ENCODE results near the gene ASTN1.
A peak's percentile ranks its signal among the peaks of the same experiment; 100 is the strongest.

The ASTN1 gene

DNA sequence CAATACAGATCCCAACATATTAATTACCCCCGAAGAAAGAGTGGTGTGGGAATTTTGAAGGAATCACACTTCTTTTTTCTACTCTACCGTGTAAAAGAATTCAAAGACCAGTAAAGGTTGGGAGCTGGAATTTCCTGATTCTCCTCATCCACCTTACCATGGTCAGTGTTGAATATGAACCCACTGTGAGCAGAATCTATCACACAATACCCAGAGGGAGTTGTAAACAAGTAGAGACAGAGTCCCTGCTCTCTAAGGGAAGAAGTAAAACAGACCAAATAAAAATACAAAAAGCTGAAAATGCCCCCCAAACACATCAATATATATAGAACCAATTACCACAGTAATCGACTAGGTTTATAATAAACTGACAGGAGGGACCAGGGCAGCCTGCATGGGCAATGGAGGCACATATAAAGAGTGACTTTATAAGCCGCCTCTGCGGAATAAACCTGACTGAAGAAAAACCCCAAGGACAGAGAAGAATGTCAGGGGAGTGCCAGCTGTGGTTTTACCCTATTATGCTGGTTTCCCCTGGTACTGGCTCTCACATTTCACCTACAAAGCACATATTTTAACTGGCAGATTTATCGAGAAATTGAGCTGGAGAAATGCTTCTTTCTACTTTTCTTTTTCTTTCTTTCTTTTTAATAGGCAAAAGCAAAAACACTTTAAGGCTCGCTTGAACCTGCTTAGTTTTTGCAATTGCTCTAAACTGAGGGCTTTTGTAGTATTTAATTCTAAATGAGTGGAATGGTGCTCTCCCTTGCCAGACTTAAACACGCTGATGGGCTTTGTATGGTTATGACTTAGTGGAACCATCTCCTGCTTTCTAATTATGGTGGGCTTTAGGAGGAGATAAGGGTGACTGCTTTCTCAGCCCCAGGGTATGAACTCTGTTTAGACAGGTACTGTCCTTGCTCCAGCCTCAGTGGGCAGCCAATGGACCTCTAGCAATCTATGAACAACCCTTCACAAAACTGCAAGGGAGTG is 244.8 kb downstream of the ASTN1 start:
- H3K36me3 ChIP-seq (replicated peaks in 1 of 2; ENCODE audit: control insufficient read depth in 2 of 2, insufficient read depth in 2 of 2, low read length in 2 of 2), result peaks cover 0 to 2% of the 10 kb centered on the region in 2 donors
- WGBS, 2 donors (ENCODE audit: extremely low coverage in 2 of 2, insufficient read length in 2 of 2, insufficient replicate concordance in 1 of 2), result no CpG with 5 or more reads among the region's 8 CpGs
- H3K27me3 ChIP-seq (ENCODE audit: control insufficient read depth in 3 of 3, insufficient read depth in 3 of 3, low read depth in 1 of 3, low read length in 3 of 3), result no peaks in the 10 kb centered on the region
- no peaks in the 10 kb centered on the region for H3K9me3 ChIP-seq (replicated peaks in 1 of 2; ENCODE audit: control insufficient read depth in 2 of 2, insufficient read depth in 1 of 2, low read depth in 1 of 2, low read length in 2 of 2)
- no peak overlapping the region for H2BK12ac ChIP-seq (ENCODE audit: low read length)
- H3K4me3 ChIP-seq (ENCODE audit: low read length in 2 of 2), result no peak overlapping the region
- no peaks in the 10 kb centered on the region for H3K4me1 ChIP-seq (ENCODE audit: control insufficient read depth in 2 of 2, insufficient read depth in 1 of 2, low read depth in 1 of 2, low read length in 2 of 2)
- H4K8ac ChIP-seq (ENCODE audit: low read depth, low read length), result no peak overlapping the region
- H3K4ac ChIP-seq (ENCODE audit: low read length), result no peak overlapping the region
- H3K14ac ChIP-seq (ENCODE audit: low read length), result no peak overlapping the region
- no peak for DNase-seq (ENCODE audit: low spot score)
- H3K18ac ChIP-seq (ENCODE audit: low read length), result no peak overlapping the region
- H2AK5ac ChIP-seq (ENCODE audit: low read depth, low read length), result no peak overlapping the region
- no peak overlapping the region for H2BK5ac ChIP-seq (ENCODE audit: low read length)
- H2BK15ac ChIP-seq (ENCODE audit: low read length), result no peak overlapping the region
- no peak overlapping the region for H3K23ac ChIP-seq (ENCODE audit: low read depth, low read length, poor library complexity)
- no peak overlapping the region for H3K9ac ChIP-seq (ENCODE audit: low read depth, low read length, poor library complexity)
- H3K79me1 ChIP-seq (ENCODE audit: low read depth, low read length), result no peaks in the 10 kb centered on the region
- H3K4me2 ChIP-seq (ENCODE audit: insufficient read depth, low read length, poor library complexity, severe bottlenecking), result no peak overlapping the region
- H3K27ac ChIP-seq (replicated peaks; ENCODE audit: low read length), result no peak overlapping the region
- H2BK120ac ChIP-seq (ENCODE audit: low read depth, low read length), result no peak overlapping the region
- no peak overlapping the region for H4K91ac ChIP-seq (ENCODE audit: low read depth, low read length, poor library complexity)
- no peak overlapping the region for H2AFZ ChIP-seq (ENCODE audit: low read length)

- H3K4ac ChIP-seq (ENCODE audit: low read length), result no peak overlapping the region
- no peak overlapping the region for H2AK5ac ChIP-seq (ENCODE audit: low read depth, low read length)
- no peak overlapping the region for H3K4me3 ChIP-seq (ENCODE audit: low read length in 2 of 2)
- H3K18ac ChIP-seq (ENCODE audit: low read length), result no peak overlapping the region
- H3K9ac ChIP-seq (ENCODE audit: low read depth, low read length, poor library complexity), result no peak overlapping the region
- no peaks in the 10 kb centered on the region for H3K27me3 ChIP-seq (ENCODE audit: control insufficient read depth in 3 of 3, insufficient read depth in 3 of 3, low read depth in 1 of 3, low read length in 3 of 3)
- no peak overlapping the region for H2BK15ac ChIP-seq (ENCODE audit: low read length)
- peaks cover 0 to 15% of the 10 kb centered on the region in 2 donors for H3K4me1 ChIP-seq (ENCODE audit: control insufficient read depth in 2 of 2, insufficient read depth in 1 of 2, low read depth in 1 of 2, low read length in 2 of 2)
- H2BK120ac ChIP-seq (ENCODE audit: low read depth, low read length), result no peak overlapping the region
- DNase-seq (ENCODE audit: low spot score), result no peak
- H3K9me3 ChIP-seq (replicated peaks in 1 of 2; ENCODE audit: control insufficient read depth in 2 of 2, insufficient read depth in 1 of 2, low read depth in 1 of 2, low read length in 2 of 2), result no peaks in the 10 kb centered on the region
- H2BK12ac ChIP-seq (ENCODE audit: low read length), result no peak overlapping the region
- no peak overlapping the region for H2BK5ac ChIP-seq (ENCODE audit: low read length)
- no peak overlapping the region for H3K27ac ChIP-seq (replicated peaks; ENCODE audit: low read length)
- H4K8ac ChIP-seq (ENCODE audit: low read depth, low read length), result no peak overlapping the region
- WGBS, 2 donors (ENCODE audit: extremely low coverage in 2 of 2, insufficient read length in 2 of 2, insufficient replicate concordance in 1 of 2), result no CpG with 5 or more reads among the region's 7 CpGs
- H3K79me1 ChIP-seq (ENCODE audit: low read depth, low read length), result no peaks in the 10 kb centered on the region
- no peak overlapping the region for H3K4me2 ChIP-seq (ENCODE audit: insufficient read depth, low read length, poor library complexity, severe bottlenecking)
- H2AFZ ChIP-seq (ENCODE audit: low read length), result no peak overlapping the region
- peaks cover 0 to 1% of the 10 kb centered on the region in 2 donors for H3K36me3 ChIP-seq (replicated peaks in 1 of 2; ENCODE audit: control insufficient read depth in 2 of 2, insufficient read depth in 2 of 2, low read length in 2 of 2)
- no peak overlapping the region for H3K23ac ChIP-seq (ENCODE audit: low read depth, low read length, poor library complexity)
- H3K14ac ChIP-seq (ENCODE audit: low read length), result no peak overlapping the region
- H4K91ac ChIP-seq (ENCODE audit: low read depth, low read length, poor library complexity), result no peak overlapping the region
Measured at GRCh38 chr1:176905648-176906047, 258.9 kb downstream of the ASTN1 start.

DNA sequence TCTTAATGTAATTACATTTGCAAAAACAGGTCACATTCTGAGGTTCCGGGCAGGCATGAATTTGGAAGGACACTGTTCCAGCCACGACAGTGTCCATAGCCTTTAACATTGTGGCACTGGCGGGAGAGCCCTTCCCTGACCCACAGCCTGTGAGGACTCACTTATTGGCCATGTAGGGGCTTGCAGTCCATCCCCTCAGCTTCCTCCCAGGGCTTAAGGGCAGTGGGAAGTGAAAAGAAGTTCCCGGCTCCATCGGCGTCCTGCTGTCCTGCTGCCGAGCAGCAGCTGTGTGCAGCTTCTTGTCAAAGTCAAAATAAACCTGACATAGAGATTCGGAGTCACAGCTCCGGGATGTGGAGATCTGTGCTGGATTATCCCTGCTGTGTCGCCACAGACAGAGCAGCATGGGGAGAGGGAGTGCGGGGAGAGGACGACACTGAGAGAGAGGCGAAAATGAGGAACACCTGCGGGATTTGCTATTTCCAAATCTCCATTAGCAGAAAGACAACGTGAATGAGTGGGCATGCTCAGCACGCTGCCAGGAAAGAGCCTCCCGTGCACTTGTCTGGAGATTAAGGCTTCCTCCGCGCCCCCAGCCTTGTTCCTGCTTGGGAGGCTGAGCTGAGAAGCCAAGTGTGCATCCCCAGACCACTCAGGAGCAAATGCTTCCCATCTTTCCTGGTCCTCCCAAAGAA is 260.3 kb downstream of the ASTN1 start:
- Histone ChIP-seq H3K27me3 (ENCODE audit: control insufficient read depth in 3 of 3, insufficient read depth in 3 of 3, low read depth in 1 of 3, low read length in 3 of 3) (no peaks in the 10 kb centered on the region), H4K91ac (ENCODE audit: low read depth, low read length, poor library complexity) (no peak overlapping the region), H3K18ac (ENCODE audit: low read length) (no peak overlapping the region), H2AFZ (ENCODE audit: low read length) (no peak overlapping the region), H3K4me1 (ENCODE audit: control insufficient read depth in 2 of 2, insufficient read depth in 1 of 2, low read depth in 1 of 2, low read length in 2 of 2) (peaks cover 0 to 15% of the 10 kb centered on the region in 2 donors), H3K23ac (ENCODE audit: low read depth, low read length, poor library complexity) (no peak overlapping the region), H3K14ac (ENCODE audit: low read length) (no peak overlapping the region), H2BK15ac (ENCODE audit: low read length) (no peak overlapping the region), H3K4ac (ENCODE audit: low read length) (no peak overlapping the region), H3K79me1 (ENCODE audit: low read depth, low read length) (no peaks in the 10 kb centered on the region), H2BK120ac (ENCODE audit: low read depth, low read length) (no peak overlapping the region), H3K9me3 (replicated peaks in 1 of 2; ENCODE audit: control insufficient read depth in 2 of 2, insufficient read depth in 1 of 2, low read depth in 1 of 2, low read length in 2 of 2) (no peaks in the 10 kb centered on the region), H2AK5ac (ENCODE audit: low read depth, low read length) (no peak overlapping the region), H3K4me3 (ENCODE audit: low read length in 2 of 2) (no peak overlapping the region), H3K27ac (replicated peaks; ENCODE audit: low read length) (no peak overlapping the region), H3K4me2 (ENCODE audit: insufficient read depth, low read length, poor library complexity, severe bottlenecking) (peak overlapping the region; percentile 28), H2BK5ac (ENCODE audit: low read length) (no peak overlapping the region), H2BK12ac (ENCODE audit: low read length) (no peak overlapping the region), H3K36me3 (replicated peaks in 1 of 2; ENCODE audit: control insufficient read depth in 2 of 2, insufficient read depth in 2 of 2, low read length in 2 of 2) (no peaks in the 10 kb centered on the region), H4K8ac (ENCODE audit: low read depth, low read length) (no peak overlapping the region), H3K9ac (ENCODE audit: low read depth, low read length, poor library complexity) (no peak overlapping the region)
- DNase-seq (ENCODE audit: low spot score), result no peak
- no CpG with 5 or more reads among the region's 19 CpGs for WGBS, 2 donors (ENCODE audit: extremely low coverage in 2 of 2, insufficient read length in 2 of 2, insufficient replicate concordance in 1 of 2)

DNA sequence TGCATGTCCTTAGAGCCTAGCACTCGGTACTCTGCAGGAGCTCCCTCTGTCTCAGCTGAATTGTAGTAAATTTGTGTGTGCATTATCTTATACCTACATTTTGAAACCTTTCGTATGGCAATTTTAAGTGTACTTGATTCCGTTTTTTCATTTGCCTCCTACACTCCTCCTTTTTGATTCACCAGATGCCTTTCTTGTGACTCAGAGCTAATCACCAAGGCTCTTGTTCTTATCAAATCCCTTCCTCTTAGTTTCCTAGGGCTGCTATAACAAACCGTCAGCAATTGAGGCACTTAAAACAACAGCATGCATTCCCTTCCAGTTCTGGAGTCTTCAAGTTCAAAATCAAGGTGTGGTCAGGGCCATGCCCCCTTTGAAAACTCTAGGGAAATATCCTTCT is 261.0 kb downstream of the ASTN1 start:
- Histone ChIP-seq H2BK120ac (ENCODE audit: low read depth, low read length) (no peak overlapping the region), H3K9ac (ENCODE audit: low read depth, low read length, poor library complexity) (no peak overlapping the region), H3K27me3 (ENCODE audit: control insufficient read depth in 3 of 3, insufficient read depth in 3 of 3, low read depth in 1 of 3, low read length in 3 of 3) (no peaks in the 10 kb centered on the region), H4K8ac (ENCODE audit: low read depth, low read length) (no peak overlapping the region), H3K4me2 (ENCODE audit: insufficient read depth, low read length, poor library complexity, severe bottlenecking) (no peak overlapping the region), H2BK12ac (ENCODE audit: low read length) (no peak overlapping the region), H2AFZ (ENCODE audit: low read length) (no peak overlapping the region), H2BK15ac (ENCODE audit: low read length) (no peak overlapping the region), H3K9me3 (replicated peaks in 1 of 2; ENCODE audit: control insufficient read depth in 2 of 2, insufficient read depth in 1 of 2, low read depth in 1 of 2, low read length in 2 of 2) (no peaks in the 10 kb centered on the region), H2BK5ac (ENCODE audit: low read length) (no peak overlapping the region), H2AK5ac (ENCODE audit: low read depth, low read length) (no peak overlapping the region), H3K4me1 (ENCODE audit: control insufficient read depth in 2 of 2, insufficient read depth in 1 of 2, low read depth in 1 of 2, low read length in 2 of 2) (peaks cover 0 to 15% of the 10 kb centered on the region in 2 donors), H3K23ac (ENCODE audit: low read depth, low read length, poor library complexity) (no peak overlapping the region), H3K14ac (ENCODE audit: low read length) (no peak overlapping the region), H3K4ac (ENCODE audit: low read length) (no peak overlapping the region), H3K4me3 (ENCODE audit: low read length in 2 of 2) (no peak overlapping the region), H3K36me3 (replicated peaks in 1 of 2; ENCODE audit: control insufficient read depth in 2 of 2, insufficient read depth in 2 of 2, low read length in 2 of 2) (no peaks in the 10 kb centered on the region), H3K79me1 (ENCODE audit: low read depth, low read length) (no peaks in the 10 kb centered on the region), H4K91ac (ENCODE audit: low read depth, low read length, poor library complexity) (no peak overlapping the region), H3K18ac (ENCODE audit: low read length) (no peak overlapping the region), H3K27ac (replicated peaks; ENCODE audit: low read length) (no peak overlapping the region)
- no peak for DNase-seq (ENCODE audit: low spot score)
- WGBS, 2 donors (ENCODE audit: extremely low coverage in 2 of 2, insufficient read length in 2 of 2, insufficient replicate concordance in 1 of 2), result no CpG with 5 or more reads among the region's 4 CpGs
